Omental fat pad (tissue), 4 donors: Measurements from ENCODE around the gene AANAT. TPM values are rescaled to one million over a fixed set of nuclear protein-coding genes. Genes with fewer than 3 reads are reported as not detected.
"Not testable (repeated sequence)": the region's sequence is repeated elsewhere in the genome, so short reads cannot be mapped to it uniquely, and the experiment has no call there.

ENCODE experiments used
- ATAC-seq: fragments of 150-250 bp; one replicate; pipeline ENCODE4 v1.9.1; 2016; ENCODE audit warnings: mild to moderate bottlenecking, moderate library complexity; ENCODE audit not compliant: low FRiP score
- DNase-seq: peaks from one replicate; pipeline ENCODE4 v3.0.0-alpha.2; 2019; ENCODE audit warnings: low spot score
- CTCF ChIP-seq, 3 donors: fragments of 450-650 bp; IDR thresholded peaks; one replicate each; pipeline ENCODE4 v1.5.1; 2016 to 2017; ENCODE audit warnings: antibody characterized with exemption in 3 of 3, mild to moderate bottlenecking in 3 of 3, moderate library complexity in 2 of 3
- total RNA-seq, 4 donors: library from RNA; depleted of rRNA; stranded (reverse); fragments of >200 nt; gene quantifications; one replicate each; pipeline ENCODE4 v1.1.0, GENCODE V29; 2016

The AANAT gene
- total RNA-seq, 4 donors from 2014 or later: not detected

GRCh38 chr17:76513306-76513692, 45.9 kb downstream of the AANAT start:
- DNase-seq: no peak
- no peak for TF ChIP-seq CTCF (IDR thresholded peaks at IDR 0.05)

GRCh38 chr17:76514355-76514754, 47.0 kb downstream of the AANAT start:
- not testable (repeated sequence) for DNase-seq, ATAC-seq

More at GRCh38 chr17:76513306-76513692, 45.9 kb downstream of the AANAT start:
- no peak for ATAC-seq

DNA sequence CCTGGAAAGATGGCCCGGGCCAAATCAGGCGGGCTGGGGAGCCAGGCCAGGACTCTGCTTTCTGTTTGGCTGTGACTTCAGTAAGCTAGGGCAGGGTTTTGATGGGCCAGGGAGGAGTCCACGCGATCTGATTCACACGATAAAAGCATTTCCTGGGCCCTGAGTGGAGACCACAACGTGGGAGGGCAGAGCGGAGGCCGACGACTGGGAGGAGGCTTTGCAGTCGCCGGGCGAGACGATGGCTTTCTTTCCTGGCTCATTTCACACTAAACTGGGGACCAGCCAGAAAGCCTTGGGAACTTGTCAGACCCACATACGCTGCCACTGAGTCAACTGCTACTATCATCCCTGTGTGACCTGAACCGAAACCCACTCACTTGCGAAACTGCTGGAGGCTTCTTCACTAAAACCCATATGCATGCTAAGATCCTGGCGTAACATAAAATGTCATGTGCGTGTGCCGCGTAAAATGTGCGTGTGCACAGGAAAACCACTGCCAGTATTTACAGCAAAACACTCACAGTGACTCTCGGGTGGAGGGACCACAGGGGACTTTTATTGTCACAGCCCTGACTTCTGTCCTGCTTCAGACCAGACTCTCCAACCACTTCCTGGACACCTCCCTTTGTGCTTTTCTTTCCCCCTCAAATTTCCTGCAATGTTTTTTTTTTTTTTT, 48.0 kb downstream of the AANAT start:
- DNase-seq (no peak), ATAC-seq (peak; percentile 72)
- TF ChIP-seq CTCF (IDR thresholded peaks at IDR 0.05): no peak

DNA sequence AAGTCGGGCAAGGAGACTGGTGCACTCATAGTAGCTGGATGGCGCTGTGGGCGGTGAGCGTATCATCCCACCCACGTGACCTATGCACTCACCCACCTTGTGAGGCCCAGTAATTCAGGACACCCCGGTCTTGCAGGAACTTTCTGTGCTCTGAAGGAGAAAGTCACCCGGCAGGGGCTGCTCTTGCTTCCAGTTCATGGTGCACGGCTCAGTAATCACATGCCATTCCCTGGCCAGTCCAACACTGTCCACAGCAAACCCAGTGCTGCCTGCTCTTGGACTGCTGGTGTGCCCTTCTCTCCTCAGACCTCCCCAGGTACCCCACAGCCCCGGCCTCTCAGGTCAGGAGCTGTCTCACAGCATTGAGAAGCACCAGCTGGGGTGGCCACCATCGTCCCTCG, 50.2 kb downstream of the AANAT start:
- ATAC-seq (no peak), DNase-seq (no peak)
- no peak for TF ChIP-seq CTCF (IDR thresholded peaks at IDR 0.05)

GRCh38 chr17:76519048-76519966, 51.9 kb downstream of the AANAT start:
- ATAC-seq (no peak), DNase-seq (no peak)
- no peak for TF ChIP-seq CTCF (IDR thresholded peaks at IDR 0.05)

Other genes starting within 250 kb of the AANAT start
- gene RNF157, start 227.1 kb upstream of the AANAT start, total RNA-seq: 10 to 100 TPM in 3 of 4 donors, 1 to 10 TPM in 1; 8.4 to 23.5 (median 17.4) TPM
- 10 to 100 TPM in 2 of 4 donors, 1 to 10 TPM in 2; 7.0 to 25.9 (median 13.7) TPM for gene UBALD2, start 202.3 kb upstream of the AANAT start, total RNA-seq
- gene QRICH2, start 159.3 kb upstream of the AANAT start, total RNA-seq: 1 to 10 TPM; 1.2 to 1.8 (median 1.6) TPM
- 10 to 100 TPM; 31.3 to 80.4 (median 53.7) TPM for gene PRPSAP1, start 113.7 kb upstream of the AANAT start, total RNA-seq
- gene SPHK1, start 83.0 kb upstream of the AANAT start, total RNA-seq: 100 to 1,000 TPM in 1 of 4 donors, 10 to 100 TPM in 2, 1 to 10 TPM in 1; 8.7 to 107 (median 17.5) TPM
- gene UBE2O, start 14.5 kb upstream of the AANAT start, total RNA-seq: 10 to 100 TPM; 12.5 to 27.5 (median 20.0) TPM
- gene RHBDF2, start 33.8 kb downstream of the AANAT start, total RNA-seq: 10 to 100 TPM; 29.9 to 77.9 (median 56.7) TPM
- gene CYGB, start 70.1 kb downstream of the AANAT start, total RNA-seq: 10 to 100 TPM; 18.9 to 46.2 (median 35.2) TPM
- 10 to 100 TPM in 1 of 4 donors, 1 to 10 TPM in 3; 2.3 to 20.0 (median 3.5) TPM for gene PRCD, start 72.4 kb downstream of the AANAT start, total RNA-seq
- 10 to 100 TPM in 2 of 4 donors, 1 to 10 TPM in 2; 4.2 to 12.1 (median 9.7) TPM for gene ST6GALNAC2, start 118.3 kb downstream of the AANAT start, total RNA-seq
- 1 to 10 TPM in 3 of 4 donors, under 1 TPM in 1; 0.46 to 4.6 (median 1.9) TPM for gene ST6GALNAC1, start 176.2 kb downstream of the AANAT start, total RNA-seq
- 100 to 1,000 TPM; 150 to 231 (median 194) TPM for gene MXRA7, start 243.4 kb downstream of the AANAT start, total RNA-seq